Panc1 (cell line): ENCODE results near the gene GRAMD1A.

Source experiments
- POLR2AphosphoS5 ChIP-seq: IDR thresholded peaks from 2 replicates; pipeline ENCODE4 v1.6.1; 2012; ENCODE audit warnings: mild to moderate bottlenecking, low read depth, low read length, moderate library complexity
- SIN3A ChIP-seq: IDR thresholded peaks from 2 replicates; pipeline ENCODE4 v1.6.1; 2012; ENCODE audit warnings: low read depth, mild to moderate bottlenecking, low read length, moderate library complexity, borderline replicate concordance; ENCODE audit not compliant: insufficient read depth
- TCF7L2 ChIP-seq: IDR thresholded peaks from 2 replicates; pipeline ENCODE4 v1.6.1; 2011; ENCODE audit warnings: mild to moderate bottlenecking, low read depth, low read length, inconsistent platforms
- TF ChIP-seq, protein P1 (sequence below): fragments of 450-650 bp; IDR thresholded peaks from 2 replicates; pipeline ENCODE4 v1.5.1; 2017; ENCODE audit warnings: mild to moderate bottlenecking
- TF ChIP-seq, protein P2 (sequence below), 2 experiments: IDR thresholded peaks; 2 replicates each; pipeline ENCODE4 v1.6.1; 2011 to 2012; ENCODE audit warnings: low read depth in 2 of 2, control low read depth in 1 of 2, low read length in 1 of 2, mild to moderate bottlenecking in 1 of 2, moderate library complexity in 1 of 2; ENCODE audit not compliant: insufficient read depth in 1 of 2

DNA sequence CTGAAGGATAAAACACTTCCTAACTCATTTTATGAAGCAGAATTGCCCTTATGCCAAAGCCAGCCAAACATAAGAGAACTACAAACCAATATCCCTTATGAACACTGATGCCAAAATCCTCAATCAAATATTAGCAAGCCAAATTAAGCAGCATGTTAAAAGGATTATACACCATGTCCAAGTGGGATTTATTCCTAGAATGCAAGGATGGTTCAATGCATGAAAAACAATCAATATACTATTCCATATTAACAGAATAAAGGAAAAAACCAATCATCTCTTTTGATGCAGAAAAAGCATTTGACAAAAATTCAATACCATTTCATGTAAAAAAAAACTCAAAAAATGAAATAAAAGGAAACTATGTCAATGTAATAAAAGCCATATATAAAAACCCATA, 47.0 kb upstream of the GRAMD1A start:
- TF ChIP-seq, protein P1, sequence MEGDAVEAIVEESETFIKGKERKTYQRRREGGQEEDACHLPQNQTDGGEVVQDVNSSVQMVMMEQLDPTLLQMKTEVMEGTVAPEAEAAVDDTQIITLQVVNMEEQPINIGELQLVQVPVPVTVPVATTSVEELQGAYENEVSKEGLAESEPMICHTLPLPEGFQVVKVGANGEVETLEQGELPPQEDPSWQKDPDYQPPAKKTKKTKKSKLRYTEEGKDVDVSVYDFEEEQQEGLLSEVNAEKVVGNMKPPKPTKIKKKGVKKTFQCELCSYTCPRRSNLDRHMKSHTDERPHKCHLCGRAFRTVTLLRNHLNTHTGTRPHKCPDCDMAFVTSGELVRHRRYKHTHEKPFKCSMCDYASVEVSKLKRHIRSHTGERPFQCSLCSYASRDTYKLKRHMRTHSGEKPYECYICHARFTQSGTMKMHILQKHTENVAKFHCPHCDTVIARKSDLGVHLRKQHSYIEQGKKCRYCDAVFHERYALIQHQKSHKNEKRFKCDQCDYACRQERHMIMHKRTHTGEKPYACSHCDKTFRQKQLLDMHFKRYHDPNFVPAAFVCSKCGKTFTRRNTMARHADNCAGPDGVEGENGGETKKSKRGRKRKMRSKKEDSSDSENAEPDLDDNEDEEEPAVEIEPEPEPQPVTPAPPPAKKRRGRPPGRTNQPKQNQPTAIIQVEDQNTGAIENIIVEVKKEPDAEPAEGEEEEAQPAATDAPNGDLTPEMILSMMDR, result no peak
- TF ChIP-seq POLR2AphosphoS5 (no peak), SIN3A (no peak), TCF7L2 (no peak)
- TF ChIP-seq, protein P2, sequence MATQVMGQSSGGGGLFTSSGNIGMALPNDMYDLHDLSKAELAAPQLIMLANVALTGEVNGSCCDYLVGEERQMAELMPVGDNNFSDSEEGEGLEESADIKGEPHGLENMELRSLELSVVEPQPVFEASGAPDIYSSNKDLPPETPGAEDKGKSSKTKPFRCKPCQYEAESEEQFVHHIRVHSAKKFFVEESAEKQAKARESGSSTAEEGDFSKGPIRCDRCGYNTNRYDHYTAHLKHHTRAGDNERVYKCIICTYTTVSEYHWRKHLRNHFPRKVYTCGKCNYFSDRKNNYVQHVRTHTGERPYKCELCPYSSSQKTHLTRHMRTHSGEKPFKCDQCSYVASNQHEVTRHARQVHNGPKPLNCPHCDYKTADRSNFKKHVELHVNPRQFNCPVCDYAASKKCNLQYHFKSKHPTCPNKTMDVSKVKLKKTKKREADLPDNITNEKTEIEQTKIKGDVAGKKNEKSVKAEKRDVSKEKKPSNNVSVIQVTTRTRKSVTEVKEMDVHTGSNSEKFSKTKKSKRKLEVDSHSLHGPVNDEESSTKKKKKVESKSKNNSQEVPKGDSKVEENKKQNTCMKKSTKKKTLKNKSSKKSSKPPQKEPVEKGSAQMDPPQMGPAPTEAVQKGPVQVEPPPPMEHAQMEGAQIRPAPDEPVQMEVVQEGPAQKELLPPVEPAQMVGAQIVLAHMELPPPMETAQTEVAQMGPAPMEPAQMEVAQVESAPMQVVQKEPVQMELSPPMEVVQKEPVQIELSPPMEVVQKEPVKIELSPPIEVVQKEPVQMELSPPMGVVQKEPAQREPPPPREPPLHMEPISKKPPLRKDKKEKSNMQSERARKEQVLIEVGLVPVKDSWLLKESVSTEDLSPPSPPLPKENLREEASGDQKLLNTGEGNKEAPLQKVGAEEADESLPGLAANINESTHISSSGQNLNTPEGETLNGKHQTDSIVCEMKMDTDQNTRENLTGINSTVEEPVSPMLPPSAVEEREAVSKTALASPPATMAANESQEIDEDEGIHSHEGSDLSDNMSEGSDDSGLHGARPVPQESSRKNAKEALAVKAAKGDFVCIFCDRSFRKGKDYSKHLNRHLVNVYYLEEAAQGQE (IDR thresholded peaks at IDR 0.05; ENCODE audit: insufficient read depth in 1 of 2, low read depth in 2 of 2, low read length in 1 of 2), result no peak
